ENCODE measurements around the gene ASB18.

Gene ASB18

DNA sequence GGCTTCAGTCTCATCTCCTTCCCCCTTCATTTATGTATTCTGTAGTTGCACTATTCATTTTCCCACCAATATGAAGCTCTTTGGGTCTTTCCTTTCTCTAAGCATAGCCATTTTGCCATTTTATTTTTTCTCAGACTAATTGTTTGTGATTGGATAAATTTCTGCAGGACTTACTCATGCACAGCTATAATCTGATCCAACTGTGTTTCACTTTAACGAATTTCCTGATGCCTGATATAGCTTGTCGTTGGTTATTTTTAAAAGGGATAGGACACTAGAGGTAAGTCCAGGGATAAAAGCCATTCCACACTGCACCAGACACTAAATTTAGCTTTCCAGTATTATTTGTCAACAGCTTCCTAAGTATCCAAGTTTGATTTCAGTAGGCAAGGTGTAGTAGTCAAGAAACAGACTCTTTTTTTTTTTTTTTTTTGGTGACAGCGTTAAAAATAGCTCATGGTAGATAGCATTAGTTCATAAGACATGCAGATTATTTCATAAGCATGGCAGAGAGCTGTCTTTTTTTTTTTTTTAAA lies 17.4 kb downstream of the ASB18 start:
- DNase-seq (ENCODE audit: low read depth), result no peak
- H3K4me3 ChIP-seq (ENCODE audit: low read depth, low read length), result no peak overlapping the region

DNA sequence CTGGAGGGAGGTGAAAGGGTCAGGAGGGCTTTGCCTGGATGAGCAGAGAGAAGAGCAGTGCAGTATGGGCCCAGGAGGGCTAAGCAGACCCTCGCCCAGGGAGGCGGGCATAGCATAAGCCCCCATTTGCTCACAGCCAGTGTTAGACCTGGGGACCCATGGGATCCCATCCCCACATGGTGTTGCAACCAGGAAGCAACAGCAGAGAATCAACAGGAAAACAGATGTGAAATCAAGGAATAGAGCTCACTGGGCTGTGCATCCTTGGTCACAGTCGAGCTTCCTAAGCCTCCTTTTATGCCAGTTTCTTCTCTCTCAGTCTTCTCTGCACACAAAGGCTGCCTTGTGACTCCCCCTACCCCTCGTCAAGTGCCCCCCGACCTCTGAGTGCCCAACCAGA lies 19.9 kb downstream of the ASB18 start:
- DNase-seq (ENCODE audit: low read depth), result no peak
- no peak overlapping the region for H3K4me3 ChIP-seq (ENCODE audit: low read depth, low read length)

DNA sequence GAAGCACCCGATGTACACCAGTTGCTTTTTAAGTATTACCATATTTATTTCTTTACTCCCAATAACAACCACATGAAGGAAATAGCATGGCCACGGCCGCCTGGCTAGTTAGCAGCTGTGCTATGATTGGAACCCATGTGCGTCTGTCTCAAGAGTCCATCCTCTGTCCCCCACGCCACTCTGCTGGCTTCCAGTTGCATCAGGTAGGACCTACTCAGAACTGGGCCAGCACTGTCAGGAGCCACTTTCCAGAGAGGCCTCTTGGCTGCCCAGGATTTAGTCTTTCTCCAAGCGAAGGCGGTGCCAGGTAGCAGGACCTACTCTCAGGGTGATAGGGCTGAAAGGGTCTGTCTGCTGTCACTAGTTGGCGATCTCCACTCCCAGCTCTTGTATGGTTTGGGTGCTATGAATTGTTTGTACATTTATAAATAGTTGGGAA lies 22.1 kb downstream of the ASB18 start:
- H3K4me3 ChIP-seq (ENCODE audit: low read depth, low read length), result no peak overlapping the region
- DNase-seq (ENCODE audit: low read depth), result no peak

GRCh38 chr2:236241181-236242056 lies 22.8 kb downstream of the ASB18 start:
- no peak overlapping the region for H3K4me3 ChIP-seq (ENCODE audit: low read depth, low read length)
- DNase-seq (ENCODE audit: low read depth), result no peak

DNA sequence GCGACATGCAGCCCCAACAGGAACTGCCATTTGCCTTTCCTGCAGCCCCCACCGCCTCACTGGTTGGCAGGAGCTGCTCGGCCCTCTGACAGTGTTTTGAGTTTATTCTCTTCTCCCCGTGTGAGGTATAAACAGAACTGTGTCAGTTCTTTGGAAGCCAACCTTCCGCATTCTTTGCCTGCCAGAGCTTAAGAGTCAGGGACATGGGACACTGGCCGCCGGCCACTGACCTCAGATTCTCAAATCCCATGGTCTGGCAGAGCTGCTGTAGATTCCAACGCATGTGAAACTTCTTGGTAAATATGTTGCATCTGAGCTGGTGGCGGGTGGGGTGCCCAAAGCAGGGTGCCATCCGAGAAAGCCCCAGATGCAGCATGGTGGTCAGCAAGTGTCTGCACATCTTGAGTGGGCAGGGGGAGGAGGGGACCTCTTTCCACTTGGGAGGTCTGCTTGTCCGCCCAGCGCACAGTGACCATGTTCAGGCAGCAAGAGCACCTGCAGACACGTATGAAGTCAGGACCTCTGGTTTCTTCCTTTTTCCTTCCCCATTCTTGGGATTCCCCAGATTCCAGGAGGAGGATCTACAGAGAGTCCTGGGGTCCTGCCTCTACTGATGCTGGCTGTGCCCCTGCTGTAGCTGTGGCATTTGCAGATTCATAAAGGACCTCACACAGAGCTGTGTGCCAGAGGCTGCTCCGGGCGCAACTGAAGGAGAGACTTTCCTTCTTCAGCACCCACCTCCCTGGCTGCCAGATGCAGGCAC lies 23.8 kb downstream of the ASB18 start:
- no peak overlapping the region for H3K4me3 ChIP-seq (ENCODE audit: low read depth, low read length)
- DNase-seq (ENCODE audit: low read depth), result no peak

GRCh38 chr2:236239276-236240065 lies 24.7 kb downstream of the ASB18 start:
- no peak for DNase-seq (ENCODE audit: low read depth)
- no peak overlapping the region for H3K4me3 ChIP-seq (ENCODE audit: low read depth, low read length)

DNA sequence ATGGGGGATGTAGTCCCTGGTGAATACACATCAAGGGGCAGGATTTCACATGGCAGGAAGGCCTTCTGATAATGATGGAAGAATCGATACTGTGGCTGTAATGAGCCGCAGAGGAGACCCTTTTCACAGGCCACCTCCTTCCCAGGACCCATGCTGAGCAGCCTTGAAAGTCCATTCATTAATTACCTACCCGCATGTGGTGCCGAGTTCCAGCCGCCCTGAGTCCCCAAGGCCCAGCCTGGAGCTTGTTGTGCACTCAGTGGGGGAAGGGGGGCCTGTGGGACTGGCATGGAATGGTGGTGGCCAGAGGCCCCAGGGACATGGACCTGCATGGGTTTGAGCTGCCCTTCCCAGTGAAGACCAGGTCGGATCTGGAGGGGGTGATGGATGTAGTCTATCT lies 25.5 kb downstream of the ASB18 start:
- no peak overlapping the region for H3K4me3 ChIP-seq (ENCODE audit: low read depth, low read length)
- no peak for DNase-seq (ENCODE audit: low read depth)

- H3K4me3 ChIP-seq (ENCODE audit: low read depth, low read length), result no peak overlapping the region
- no peak for DNase-seq (ENCODE audit: low read depth)
Observed at GRCh38 chr2:236237468-236238190, 26.6 kb downstream of the ASB18 start.

GRCh38 chr2:236236559-236237452 lies 27.4 kb downstream of the ASB18 start:
- no peak for DNase-seq (ENCODE audit: low read depth)
- peak overlapping the region; percentile 17 for H3K4me3 ChIP-seq (ENCODE audit: low read depth, low read length)

- no peak overlapping the region for H3K4me3 ChIP-seq (ENCODE audit: low read depth, low read length)
Observed at GRCh38 chr2:236229186-236229585, 35.0 kb downstream of the ASB18 start.

GRCh38 chr2:236223675-236224074 lies 40.5 kb downstream of the ASB18 start:
- H3K4me3 ChIP-seq (ENCODE audit: low read depth, low read length), result no peak overlapping the region
- DNase-seq (ENCODE audit: low read depth), result no peak

More at GRCh38 chr2:236229186-236229585, 35.0 kb downstream of the ASB18 start:
- no peak for DNase-seq (ENCODE audit: low read depth)

GRCh38 chr2:236221798-236222197 lies 42.4 kb downstream of the ASB18 start:
- DNase-seq (ENCODE audit: low read depth), result no peak
- no peak overlapping the region for H3K4me3 ChIP-seq (ENCODE audit: low read depth, low read length)

GRCh38 chr2:236219411-236219810 lies 44.8 kb downstream of the ASB18 start:
- no peak overlapping the region for H3K4me3 ChIP-seq (ENCODE audit: low read depth, low read length)
- no peak for DNase-seq (ENCODE audit: low read depth)

DNA sequence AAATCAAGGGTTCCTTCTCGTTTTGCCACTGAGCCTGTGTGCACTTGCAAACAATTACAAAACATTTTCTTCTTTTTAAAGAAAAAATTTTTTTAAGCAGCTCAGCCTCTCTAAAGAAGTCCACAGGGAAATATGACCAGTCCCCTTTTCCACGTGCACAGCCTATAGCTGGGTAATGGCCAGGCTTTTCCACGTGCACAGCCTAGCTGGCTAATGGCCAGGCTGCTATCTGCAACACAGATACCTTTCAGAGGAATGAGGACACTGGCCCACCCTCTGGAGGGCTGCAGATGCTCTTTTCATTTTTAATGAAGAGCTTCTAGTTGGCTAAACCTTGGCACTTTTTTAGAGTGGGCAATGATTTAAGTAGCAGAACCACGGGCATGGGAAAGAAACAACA lies 46.3 kb downstream of the ASB18 start:
- DNase-seq (ENCODE audit: low read depth), result no peak
- no peak overlapping the region for H3K4me3 ChIP-seq (ENCODE audit: low read depth, low read length)

DNA sequence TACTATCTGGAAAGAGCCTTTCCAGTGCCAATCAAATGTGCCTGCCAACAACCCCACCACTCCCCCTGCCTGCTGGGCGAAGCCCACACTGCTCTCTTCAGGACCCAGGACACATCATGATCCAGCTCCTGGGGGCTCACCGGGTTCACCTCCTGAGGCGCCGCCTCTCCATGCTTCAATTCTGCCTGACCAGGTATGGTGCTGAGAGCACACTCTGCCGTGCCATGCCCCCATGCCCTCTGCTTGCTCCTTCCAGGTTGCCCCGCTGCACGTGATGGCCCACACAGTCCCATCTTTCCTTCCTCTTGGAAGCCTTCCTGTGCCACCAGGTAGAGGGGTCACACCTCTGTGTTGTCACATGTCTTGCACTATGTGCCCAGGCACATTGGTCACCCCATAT lies 47.5 kb downstream of the ASB18 start:
- no peak for DNase-seq (ENCODE audit: low read depth)

DNA sequence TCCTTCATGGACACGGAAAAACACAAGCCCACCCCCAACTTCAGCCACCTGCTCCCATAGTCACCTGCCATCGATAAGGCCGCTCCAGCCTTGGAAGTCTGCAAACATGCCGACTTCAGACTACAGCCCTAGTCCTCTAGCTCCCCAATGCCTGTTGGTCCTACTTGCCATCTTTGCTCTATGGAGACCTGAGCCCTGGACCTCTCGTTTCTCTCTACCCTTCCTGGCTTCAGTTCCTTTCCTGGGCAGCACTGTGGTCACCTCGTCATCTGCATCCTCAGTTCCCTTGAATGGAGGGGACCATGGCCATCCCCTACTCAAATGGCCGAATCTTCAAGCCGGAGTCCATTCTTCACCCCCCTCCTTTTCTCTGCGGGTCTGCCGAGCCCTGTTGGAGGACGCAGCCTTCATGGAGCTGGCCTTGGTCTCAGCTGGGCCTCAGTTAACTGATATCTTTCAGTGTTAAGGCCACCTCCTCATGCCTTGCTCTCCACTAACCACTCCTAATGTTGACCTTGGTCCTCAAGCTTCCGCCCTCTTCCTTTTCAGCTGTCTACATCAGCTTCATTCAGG lies 48.4 kb downstream of the ASB18 start:
- no peak overlapping the region for H3K4me3 ChIP-seq (ENCODE audit: low read depth, low read length)
- DNase-seq (ENCODE audit: low read depth), result no peak

More for the DNA sequence above, 47.5 kb downstream of the ASB18 start:
- no peak overlapping the region for H3K4me3 ChIP-seq (ENCODE audit: low read depth, low read length)

DNA sequence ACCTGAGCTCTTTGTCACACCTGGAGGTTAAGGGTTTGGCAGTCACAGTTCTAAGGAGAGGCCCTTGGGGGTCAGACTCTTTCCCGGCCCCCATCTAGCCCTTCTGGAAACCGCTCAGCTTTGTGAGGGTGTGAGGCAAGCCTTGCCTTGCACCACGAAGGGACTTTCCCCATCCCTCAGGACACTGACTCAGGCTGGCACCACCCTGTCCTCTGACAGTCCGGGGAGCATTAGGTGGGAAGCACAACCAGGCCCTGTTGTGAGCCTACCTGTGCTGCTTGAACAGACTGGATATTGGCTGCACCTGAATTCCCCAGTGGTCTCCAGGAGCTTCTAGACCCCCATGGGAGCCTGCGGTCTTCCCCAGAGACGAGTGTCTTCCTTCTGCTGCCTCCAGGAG lies 49.0 kb downstream of the ASB18 start:
- H3K4me3 ChIP-seq (ENCODE audit: low read depth, low read length), result no peak overlapping the region
- DNase-seq (ENCODE audit: low read depth), result no peak
